ENCODE measurements around the gene SYT1.

SYT1 gene

GRCh38 chr12:78891646-78892353 lies 27.2 kb downstream of the SYT1 start:
- DNase-seq, result no peak

- DNase-seq, result no peak
Observed at GRCh38 chr12:78898416-78898815, 33.8 kb downstream of the SYT1 start.

GRCh38 chr12:78914859-78915331 lies 50.3 kb downstream of the SYT1 start:
- no peak for DNase-seq

GRCh38 chr12:78916845-78917480 lies 52.4 kb downstream of the SYT1 start:
- DNase-seq, result no peak

- DNase-seq, result no peak
Observed at GRCh38 chr12:78917513-78917912, 52.9 kb downstream of the SYT1 start.

GRCh38 chr12:78918268-78918667 lies 53.7 kb downstream of the SYT1 start:
- no peak for DNase-seq

GRCh38 chr12:78928200-78929074 lies 63.9 kb downstream of the SYT1 start:
- no peak for DNase-seq

GRCh38 chr12:78929075-78929418 lies 64.5 kb downstream of the SYT1 start:
- DNase-seq, result no peak

GRCh38 chr12:78931466-78931990 lies 67.0 kb downstream of the SYT1 start:
- DNase-seq, result no peak

- DNase-seq, result no peak
Observed at GRCh38 chr12:78933014-78933413, 68.4 kb downstream of the SYT1 start.

- DNase-seq, result no peak
Observed at GRCh38 chr12:78938341-78939084, 73.9 kb downstream of the SYT1 start.

GRCh38 chr12:78949532-78949931 lies 85.0 kb downstream of the SYT1 start:
- DNase-seq, result no peak

GRCh38 chr12:78951803-78952551 lies 87.4 kb downstream of the SYT1 start:
- DNase-seq, result no peak

- no peak for DNase-seq
Observed at GRCh38 chr12:78952552-78952929, 88.0 kb downstream of the SYT1 start.

GRCh38 chr12:78958941-78959340 lies 94.4 kb downstream of the SYT1 start:
- DNase-seq, result no peak

GRCh38 chr12:78959556-78959955 lies 95.0 kb downstream of the SYT1 start:
- no peak for DNase-seq

GRCh38 chr12:78961171-78961570 lies 96.6 kb downstream of the SYT1 start:
- no peak for DNase-seq

- no peak for DNase-seq
Observed at GRCh38 chr12:78963439-78964227, 99.1 kb downstream of the SYT1 start.

- DNase-seq, result no peak
Observed at GRCh38 chr12:78964521-78964920, 99.9 kb downstream of the SYT1 start.

GRCh38 chr12:78966062-78966461 lies 101.5 kb downstream of the SYT1 start:
- no peak for DNase-seq

GRCh38 chr12:78966926-78967325 lies 102.4 kb downstream of the SYT1 start:
- no peak for DNase-seq
